ENCODE data around the gene PUS7.

The PUS7 gene

DNA sequence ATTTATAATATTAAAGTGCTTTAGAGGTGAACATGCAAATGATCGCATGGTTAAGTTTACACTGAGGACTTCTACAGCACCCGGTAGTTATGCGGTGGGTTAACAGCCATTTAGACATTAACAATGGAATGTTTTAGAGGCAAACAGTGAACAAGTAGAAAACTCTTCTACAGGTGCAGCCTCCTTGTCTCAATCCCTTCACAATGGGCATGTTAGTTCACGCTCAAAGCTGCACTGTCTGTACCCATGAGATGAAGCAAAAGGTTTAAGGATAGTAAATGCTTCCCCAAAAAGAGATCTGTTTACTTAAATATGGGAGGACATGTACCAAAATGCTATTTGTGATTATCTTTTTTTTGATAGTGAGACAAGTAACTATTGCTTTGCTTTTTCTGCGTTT, 25.1 kb downstream of the PUS7 start:
- DNase-seq (ENCODE audit: low spot score) = no peak
- in situ Hi-C loops (cut with MboI; ENCODE audit: low pct_unique_long_range_greater_than_20kb, low sequenced_read_pairs, unreplicated experiment) = no loop called here
- TF ChIP-seq, protein P1, sequence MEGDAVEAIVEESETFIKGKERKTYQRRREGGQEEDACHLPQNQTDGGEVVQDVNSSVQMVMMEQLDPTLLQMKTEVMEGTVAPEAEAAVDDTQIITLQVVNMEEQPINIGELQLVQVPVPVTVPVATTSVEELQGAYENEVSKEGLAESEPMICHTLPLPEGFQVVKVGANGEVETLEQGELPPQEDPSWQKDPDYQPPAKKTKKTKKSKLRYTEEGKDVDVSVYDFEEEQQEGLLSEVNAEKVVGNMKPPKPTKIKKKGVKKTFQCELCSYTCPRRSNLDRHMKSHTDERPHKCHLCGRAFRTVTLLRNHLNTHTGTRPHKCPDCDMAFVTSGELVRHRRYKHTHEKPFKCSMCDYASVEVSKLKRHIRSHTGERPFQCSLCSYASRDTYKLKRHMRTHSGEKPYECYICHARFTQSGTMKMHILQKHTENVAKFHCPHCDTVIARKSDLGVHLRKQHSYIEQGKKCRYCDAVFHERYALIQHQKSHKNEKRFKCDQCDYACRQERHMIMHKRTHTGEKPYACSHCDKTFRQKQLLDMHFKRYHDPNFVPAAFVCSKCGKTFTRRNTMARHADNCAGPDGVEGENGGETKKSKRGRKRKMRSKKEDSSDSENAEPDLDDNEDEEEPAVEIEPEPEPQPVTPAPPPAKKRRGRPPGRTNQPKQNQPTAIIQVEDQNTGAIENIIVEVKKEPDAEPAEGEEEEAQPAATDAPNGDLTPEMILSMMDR (IDR thresholded peaks at IDR 0.05; ENCODE audit: extremely low read depth, insufficient read depth, missing control alignments) = no peak

DNA sequence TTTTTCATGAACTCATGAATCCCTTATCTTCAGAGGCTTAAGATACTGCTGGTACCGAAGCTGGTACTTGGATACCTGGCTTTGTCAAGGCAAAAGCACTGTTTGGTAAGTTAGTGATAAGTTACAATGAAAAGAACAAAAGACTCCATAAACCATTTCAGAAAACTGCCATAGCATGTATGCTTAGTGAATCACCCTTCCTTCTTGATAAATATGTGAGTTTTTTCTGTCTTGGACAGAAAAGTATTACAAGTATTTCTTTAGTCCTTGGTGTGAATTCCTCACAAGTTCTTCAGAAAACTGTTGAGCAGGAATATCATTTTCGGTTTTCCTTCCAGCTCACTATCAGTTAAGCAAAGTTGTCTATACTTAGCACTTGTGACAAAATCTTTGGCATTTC, 25.6 kb downstream of the PUS7 start:
- TF ChIP-seq, protein P1 (IDR thresholded peaks at IDR 0.05; ENCODE audit: extremely low read depth, insufficient read depth, missing control alignments) = no peak
- no peak for DNase-seq (ENCODE audit: low spot score)

GRCh38 chr7:105493923-105494315, 28.2 kb downstream of the PUS7 start:
- no peak for DNase-seq (ENCODE audit: low spot score)
- in situ Hi-C loops (cut with MboI; ENCODE audit: low pct_unique_long_range_greater_than_20kb, low sequenced_read_pairs, unreplicated experiment) = no loop called here

More for the DNA sequence above, 25.6 kb downstream of the PUS7 start:
- in situ Hi-C loops (cut with MboI; ENCODE audit: low pct_unique_long_range_greater_than_20kb, low sequenced_read_pairs, unreplicated experiment) = no loop called here

DNA sequence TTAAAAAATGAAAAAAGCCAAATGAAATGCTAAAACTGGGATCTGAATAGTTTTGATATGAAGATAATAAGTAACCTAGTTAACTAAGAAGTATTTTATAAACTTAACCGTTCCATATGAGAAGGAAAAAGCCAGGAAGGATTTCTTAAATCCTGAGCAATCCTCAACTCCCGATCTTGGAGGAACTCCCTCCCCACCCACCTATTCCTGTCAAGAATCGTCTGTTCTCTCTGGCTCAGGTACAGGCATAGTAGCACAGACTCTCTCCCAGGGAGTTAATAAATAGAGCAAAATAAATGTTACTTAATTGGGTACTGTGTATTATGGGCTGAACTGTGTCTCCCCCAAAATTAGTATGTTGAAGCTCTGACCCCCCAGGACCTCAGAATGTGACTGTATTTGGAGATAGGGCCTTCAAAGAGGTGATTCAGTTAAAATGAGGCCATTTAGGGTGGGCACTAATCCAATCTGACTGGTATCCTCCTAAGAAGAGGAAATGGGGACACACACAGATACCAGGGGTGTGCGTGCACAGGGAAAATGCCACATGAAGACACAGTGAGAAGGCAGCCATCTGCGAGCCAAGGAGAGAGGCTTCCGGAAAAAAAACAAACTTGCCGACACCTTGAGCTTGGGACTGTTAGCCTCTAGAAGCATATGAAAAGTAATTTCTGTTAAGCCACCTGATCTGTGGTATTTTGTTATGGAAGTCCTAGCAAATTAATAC, 28.7 kb downstream of the PUS7 start:
- in situ Hi-C loops (cut with MboI; ENCODE audit: low pct_unique_long_range_greater_than_20kb, low sequenced_read_pairs, unreplicated experiment) = no loop called here
- TF ChIP-seq, protein P1 (IDR thresholded peaks at IDR 0.05; ENCODE audit: extremely low read depth, insufficient read depth, missing control alignments) = no peak
- DNase-seq (ENCODE audit: low spot score) = no peak

More at GRCh38 chr7:105493923-105494315, 28.2 kb downstream of the PUS7 start:
- TF ChIP-seq, protein P1 (IDR thresholded peaks at IDR 0.05; ENCODE audit: extremely low read depth, insufficient read depth, missing control alignments) = no peak

DNA sequence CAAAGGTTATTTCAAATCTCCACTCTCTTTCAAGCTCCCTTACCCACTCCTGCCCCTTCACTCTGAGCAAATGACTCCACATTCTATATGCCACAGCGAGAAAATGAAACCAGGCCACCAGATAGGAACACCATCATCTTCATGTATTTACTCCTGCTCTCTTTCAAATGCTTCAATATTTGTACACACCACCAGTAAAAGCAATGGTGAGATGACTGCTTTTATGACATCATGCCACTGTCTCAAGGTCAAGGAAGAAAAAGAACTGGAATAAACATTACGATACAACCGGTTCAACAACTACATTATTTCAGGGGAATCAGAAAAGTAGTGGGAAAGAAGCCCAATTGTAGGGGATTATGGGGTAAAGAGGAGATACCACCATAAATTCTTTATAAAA, 32.7 kb downstream of the PUS7 start:
- DNase-seq (ENCODE audit: low spot score) = no peak
- TF ChIP-seq, protein P1 (IDR thresholded peaks at IDR 0.05; ENCODE audit: extremely low read depth, insufficient read depth, missing control alignments) = no peak

GRCh38 chr7:105487579-105488571, 34.2 kb downstream of the PUS7 start:
- in situ Hi-C loops (cut with MboI; ENCODE audit: low pct_unique_long_range_greater_than_20kb, low sequenced_read_pairs, unreplicated experiment) = no loop called here
- TF ChIP-seq, protein P1 (IDR thresholded peaks at IDR 0.05; ENCODE audit: extremely low read depth, insufficient read depth, missing control alignments) = peak; percentile 41
- DNase-seq (ENCODE audit: low spot score) = peak; percentile 30

More for the DNA sequence above, 32.7 kb downstream of the PUS7 start:
- in situ Hi-C loops (cut with MboI; ENCODE audit: low pct_unique_long_range_greater_than_20kb, low sequenced_read_pairs, unreplicated experiment) = no loop called here
